ENCODE data around the gene JPT1.
A peak's percentile ranks its signal among the peaks of the same experiment; 100 is the strongest.

GRCh38 chr17:75182319-75182568 is 27.9 kb upstream of the JPT1 start:
- TF ChIP-seq EZH2phosphoT487 (IDR thresholded peaks at IDR 0.05; ENCODE audit: low read length) (no peak), CTCF (IDR thresholded peaks at IDR 0.05; ENCODE audit: low read length) (0 out of 2 replicates have a peak, but pooled peaks have one; percentile 16), EZH2 (optimal IDR thresholded peaks at IDR 0.05; ENCODE audit: low read depth, low read length) (no peak)
